Upper lobe of right lung (tissue), 1 donor: ENCODE results near the gene PTPRK. TPM values are rescaled to one million over a fixed set of nuclear protein-coding genes. Genes with fewer than 3 reads are reported as not detected.

Source experiments
- ATAC-seq: fragments of 200-7000 bp; cut with Tn5 transposase; one replicate; pipeline ENCODE4 v1.9.1; 2020; ENCODE audit warnings: mild to moderate bottlenecking, moderate library complexity
- DNase-seq: peaks from one replicate; pipeline ENCODE4 v3.0.0-alpha.2; 2020
- H3K27ac ChIP-seq: fragments of 200-600 bp; one replicate; pipeline ENCODE4 v1.8.0; 2022
- H3K27me3 ChIP-seq: fragments of 200-600 bp; one replicate; pipeline ENCODE4 v1.8.0; 2022; ENCODE audit warnings: mild to moderate bottlenecking
- H3K36me3 ChIP-seq: fragments of 200-600 bp; one replicate; pipeline ENCODE4 v1.8.0; 2022
- H3K4me1 ChIP-seq: fragments of 200-600 bp; one replicate; pipeline ENCODE4 v1.8.0; 2022
- H3K4me3 ChIP-seq: fragments of 200-600 bp; one replicate; pipeline ENCODE4 v1.8.0; 2022; ENCODE audit warnings: mild to moderate bottlenecking
- H3K9me3 ChIP-seq: fragments of 200-600 bp; one replicate; pipeline ENCODE4 v1.8.0; 2022
- CTCF ChIP-seq: fragments of 200-600 bp; IDR thresholded peaks from one replicate; pipeline ENCODE4 v1.8.0; 2022; ENCODE audit warnings: antibody characterized with exemption
- intact Hi-C: fragments of 100-400 bp; cut with DNase I; formaldehyde crosslinking; loops from one replicate; pipeline ENCODE4 v1.11.0; 2022
- total RNA-seq: library from RNA; stranded (reverse); fragmentation: NEBNext Ultra II Directional; extraction: Animal tissue kit (Norgen Biotek cat#: 25700); gene quantifications from one replicate; pipeline ENCODE4 v1.2.1, GENCODE V29; 2021
- donor health status: DM: no; HTN: yes; CAD: no; lungs with severe emphysema.

Gene PTPRK
- total RNA-seq, 1 donor from 2014 or later = 64.6 TPM

GRCh38 chr6:128172752-128173682, 347.4 kb downstream of the PTPRK start:
- no peak for TF ChIP-seq CTCF
- no peak for ATAC-seq
- H3K36me3 ChIP-seq = no peaks in the 10 kb centered on the region

GRCh38 chr6:128172081-128172480, 348.3 kb downstream of the PTPRK start:
- no peak for ATAC-seq
- H3K4me3 ChIP-seq = no peak overlapping the region

More at GRCh38 chr6:128172752-128173682, 347.4 kb downstream of the PTPRK start:
- no peaks in the 10 kb centered on the region for H3K27me3 ChIP-seq
- H3K27ac ChIP-seq = no peak overlapping the region
- no peak for DNase-seq
- intact Hi-C loops = no loop called here
- H3K4me3 ChIP-seq = no peak overlapping the region
- H3K4me1 ChIP-seq = no peaks in the 10 kb centered on the region
- H3K9me3 ChIP-seq = no peaks in the 10 kb centered on the region

GRCh38 chr6:128171182-128171581, 349.2 kb downstream of the PTPRK start:
- ATAC-seq (no peak), DNase-seq (no peak)
- no peak for TF ChIP-seq CTCF
- Histone ChIP-seq H3K27me3 (no peaks in the 10 kb centered on the region), H3K4me1 (no peaks in the 10 kb centered on the region), H3K9me3 (no peaks in the 10 kb centered on the region), H3K36me3 (no peaks in the 10 kb centered on the region), H3K4me3 (no peak overlapping the region), H3K27ac (no peak overlapping the region)
- intact Hi-C loops = no loop called here

More at GRCh38 chr6:128172081-128172480, 348.3 kb downstream of the PTPRK start:
- no peak overlapping the region for H3K27ac ChIP-seq
- no peak for DNase-seq
- no peaks in the 10 kb centered on the region for H3K4me1 ChIP-seq
- no peaks in the 10 kb centered on the region for H3K9me3 ChIP-seq
- TF ChIP-seq CTCF = no peak
- H3K36me3 ChIP-seq = no peaks in the 10 kb centered on the region
- no peaks in the 10 kb centered on the region for H3K27me3 ChIP-seq
- intact Hi-C loops = no loop called here

- H3K36me3 ChIP-seq = no peaks in the 10 kb centered on the region
- ATAC-seq (no peak), DNase-seq (no peak)
- no peaks in the 10 kb centered on the region for H3K27me3 ChIP-seq
- no peak overlapping the region for H3K4me3 ChIP-seq
- no peaks in the 10 kb centered on the region for H3K4me1 ChIP-seq
- intact Hi-C loops = no loop called here
- H3K9me3 ChIP-seq = no peaks in the 10 kb centered on the region
- no peak overlapping the region for H3K27ac ChIP-seq
- no peak for TF ChIP-seq CTCF
Observed at GRCh38 chr6:128168244-128168643, 352.2 kb downstream of the PTPRK start.

- no peak for DNase-seq
- Histone ChIP-seq H3K9me3 (no peaks in the 10 kb centered on the region), H3K36me3 (no peaks in the 10 kb centered on the region), H3K27me3 (no peaks in the 10 kb centered on the region), H3K4me3 (no peak overlapping the region), H3K27ac (no peak overlapping the region), H3K4me1 (no peaks in the 10 kb centered on the region)
- no peak for ATAC-seq
- no peak for TF ChIP-seq CTCF
- intact Hi-C loops = no loop called here
Observed at GRCh38 chr6:128167552-128167951, 352.8 kb downstream of the PTPRK start.
